ENCODE data around the gene DIP2B. TPM values are rescaled to one million over a fixed set of nuclear protein-coding genes. Genes with fewer than 3 reads are reported as not detected.

DIP2B gene
- total RNA-seq, 6 donors from 2014 or later, result 26.1 to 54.5 (median 29.4) TPM

DNA sequence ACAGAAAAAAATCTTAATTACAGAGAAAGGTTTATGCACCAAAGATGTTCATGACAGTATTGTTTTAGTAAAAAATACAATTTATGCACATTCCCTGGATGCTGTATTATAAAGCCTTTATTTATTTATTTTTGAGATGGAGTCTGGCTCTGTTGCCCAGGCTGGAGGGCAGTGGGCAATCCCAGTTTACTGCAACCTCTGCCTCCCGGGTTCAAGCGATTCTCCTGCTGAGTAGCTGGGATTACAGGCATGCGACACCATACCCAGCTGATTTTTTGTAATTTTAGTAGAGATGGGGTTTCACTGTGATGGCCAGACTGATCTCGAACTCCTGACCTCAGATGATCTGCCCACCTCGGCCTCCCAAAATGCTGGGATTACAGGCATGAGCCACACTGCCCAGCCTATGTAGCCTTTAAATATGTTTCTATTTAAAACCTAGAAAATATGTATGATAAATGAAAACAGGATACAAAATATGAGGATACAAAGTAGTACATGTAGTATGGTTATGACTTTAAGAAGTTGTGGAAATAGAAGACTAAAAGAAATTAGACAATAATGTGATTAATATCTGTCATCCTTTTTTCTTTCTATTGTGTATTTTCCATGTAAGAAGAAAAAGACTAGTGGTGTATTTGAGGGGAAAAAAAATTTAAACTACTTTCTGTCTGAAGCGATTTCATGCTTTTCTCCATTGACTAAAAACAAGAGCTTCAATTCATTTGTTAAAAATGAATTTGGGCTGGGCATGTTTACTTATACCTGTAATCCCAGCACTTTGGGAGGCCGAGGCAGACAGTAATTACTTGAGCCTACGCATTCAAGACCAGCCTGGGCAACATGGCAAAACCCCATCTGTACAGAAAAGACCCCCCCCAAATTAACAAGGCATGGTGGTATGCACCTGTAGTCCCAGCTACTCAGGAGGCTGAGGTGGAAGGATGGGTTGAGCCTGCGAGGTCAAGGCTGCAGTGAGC, 272.3 kb downstream of the DIP2B start:
- Histone ChIP-seq H3K27ac (no peak overlapping the region), H3K4me3 (no peak overlapping the region), H3K36me3 (peaks cover 0 to 25% (median 5%) of the 10 kb centered on the region in 4 donors), H3K4me1 (no peaks in the 10 kb centered on the region), H3K9me3 (no peaks in the 10 kb centered on the region), H3K27me3 (no peaks in the 10 kb centered on the region)
- DNase-seq (no peak), ATAC-seq (ENCODE audit: low FRiP score in 2 of 2) (no peak)
- 87 to 88% methylated on average over 9 of the region's 9 CpGs for WGBS, 2 donors
- no peak for TF ChIP-seq EP300 (IDR thresholded peaks at IDR 0.05)
- no peak for TF ChIP-seq POLR2AphosphoS5 (IDR thresholded peaks at IDR 0.05)
- TF ChIP-seq, protein P1, sequence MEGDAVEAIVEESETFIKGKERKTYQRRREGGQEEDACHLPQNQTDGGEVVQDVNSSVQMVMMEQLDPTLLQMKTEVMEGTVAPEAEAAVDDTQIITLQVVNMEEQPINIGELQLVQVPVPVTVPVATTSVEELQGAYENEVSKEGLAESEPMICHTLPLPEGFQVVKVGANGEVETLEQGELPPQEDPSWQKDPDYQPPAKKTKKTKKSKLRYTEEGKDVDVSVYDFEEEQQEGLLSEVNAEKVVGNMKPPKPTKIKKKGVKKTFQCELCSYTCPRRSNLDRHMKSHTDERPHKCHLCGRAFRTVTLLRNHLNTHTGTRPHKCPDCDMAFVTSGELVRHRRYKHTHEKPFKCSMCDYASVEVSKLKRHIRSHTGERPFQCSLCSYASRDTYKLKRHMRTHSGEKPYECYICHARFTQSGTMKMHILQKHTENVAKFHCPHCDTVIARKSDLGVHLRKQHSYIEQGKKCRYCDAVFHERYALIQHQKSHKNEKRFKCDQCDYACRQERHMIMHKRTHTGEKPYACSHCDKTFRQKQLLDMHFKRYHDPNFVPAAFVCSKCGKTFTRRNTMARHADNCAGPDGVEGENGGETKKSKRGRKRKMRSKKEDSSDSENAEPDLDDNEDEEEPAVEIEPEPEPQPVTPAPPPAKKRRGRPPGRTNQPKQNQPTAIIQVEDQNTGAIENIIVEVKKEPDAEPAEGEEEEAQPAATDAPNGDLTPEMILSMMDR (IDR thresholded peaks at IDR 0.05), result no peak
- TF ChIP-seq POLR2A (IDR thresholded peaks at IDR 0.05), result no peak

DNA sequence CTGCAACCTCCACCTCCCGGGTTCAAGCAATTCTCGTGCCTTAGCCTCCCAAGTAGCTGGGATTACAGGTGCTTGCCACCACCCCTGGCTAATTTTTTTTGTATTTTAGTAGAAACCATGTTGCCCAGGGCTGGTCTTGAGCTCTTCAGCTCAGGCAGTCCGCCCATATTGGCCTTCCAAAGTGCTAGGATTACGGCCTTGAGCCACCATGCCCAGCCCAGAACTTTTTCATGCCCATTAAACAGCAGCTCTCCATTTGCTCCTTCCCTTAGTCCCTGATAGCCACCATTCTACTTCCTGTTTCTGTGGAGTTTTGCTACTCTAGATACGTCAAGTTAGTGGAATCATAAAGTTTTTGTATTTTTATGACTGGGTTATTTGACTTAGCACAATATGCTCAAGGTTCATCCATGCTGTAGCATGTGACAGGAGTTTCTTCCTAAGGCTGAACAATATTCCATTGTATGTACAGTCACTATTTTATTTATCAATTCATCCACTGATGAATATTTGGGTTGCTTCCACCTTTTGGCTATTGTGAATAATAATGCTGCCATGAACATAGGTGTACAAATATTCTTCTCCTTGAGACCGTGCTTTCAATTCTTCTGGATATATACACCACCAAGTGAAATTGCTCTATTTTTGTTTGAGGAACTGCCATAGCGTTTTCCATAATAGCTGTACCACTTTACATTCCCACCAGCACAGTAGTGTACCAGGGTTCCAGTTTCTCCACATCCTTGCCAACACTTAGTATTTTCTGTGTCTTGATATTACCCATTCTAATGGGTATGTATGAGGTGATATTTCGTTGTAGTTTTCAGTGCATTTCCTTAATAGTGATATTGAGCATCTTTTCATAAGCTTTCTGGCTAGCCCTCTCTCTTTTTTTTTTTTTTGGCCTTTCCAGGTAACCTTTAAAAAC, 274.1 kb downstream of the DIP2B start:
- Histone ChIP-seq H3K27me3 (no peaks in the 10 kb centered on the region), H3K4me1 (no peaks in the 10 kb centered on the region), H3K4me3 (no peak overlapping the region), H3K36me3 (peaks cover 0 to 31% (median 5%) of the 10 kb centered on the region in 4 donors), H3K27ac (no peak overlapping the region), H3K9me3 (no peaks in the 10 kb centered on the region)
- no peak for TF ChIP-seq POLR2AphosphoS5 (IDR thresholded peaks at IDR 0.05)
- no peak for TF ChIP-seq EP300 (IDR thresholded peaks at IDR 0.05)
- TF ChIP-seq POLR2A (IDR thresholded peaks at IDR 0.05), result no peak
- TF ChIP-seq, protein P1 (IDR thresholded peaks at IDR 0.05), result no peak
- WGBS, 2 donors, result 87 to 90% methylated on average over 8 of the region's 8 CpGs
- ATAC-seq (ENCODE audit: low FRiP score in 2 of 2) (no peak), DNase-seq (no peak)

DNA sequence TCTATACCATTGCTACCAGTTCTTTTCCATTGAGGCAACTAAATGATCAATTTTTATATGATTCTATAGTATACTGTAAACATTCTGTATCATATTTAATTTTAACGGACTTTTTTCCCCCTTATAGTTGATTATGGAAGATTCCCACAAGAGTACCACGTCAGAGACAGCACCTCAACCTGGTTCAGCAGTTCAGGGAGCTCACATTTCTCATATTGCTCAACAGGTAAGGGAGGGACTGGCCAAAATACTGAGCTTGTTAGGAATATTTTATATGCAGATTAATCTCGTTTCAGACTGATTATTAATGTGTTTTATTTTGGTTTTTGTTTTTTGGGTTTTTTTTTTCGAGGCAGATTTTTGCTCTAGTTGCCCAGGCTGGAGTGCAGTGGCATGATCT, 275.2 kb downstream of the DIP2B start:
- no peak for TF ChIP-seq POLR2AphosphoS5 (IDR thresholded peaks at IDR 0.05)
- TF ChIP-seq EP300 (IDR thresholded peaks at IDR 0.05), result no peak
- TF ChIP-seq POLR2A (IDR thresholded peaks at IDR 0.05), result no peak
- TF ChIP-seq, protein P1 (IDR thresholded peaks at IDR 0.05), result no peak
- DNase-seq, result no peak
- no peaks in the 10 kb centered on the region for H3K9me3 ChIP-seq
- H3K4me3 ChIP-seq, result no peak overlapping the region
- no peaks in the 10 kb centered on the region for H3K4me1 ChIP-seq
- no peak overlapping the region for H3K27ac ChIP-seq
- H3K27me3 ChIP-seq, result no peaks in the 10 kb centered on the region
- WGBS, 2 donors, result 89 to 91% methylated on average over 4 of the region's 4 CpGs
- ATAC-seq (ENCODE audit: low FRiP score in 2 of 2), result no peak
- H3K36me3 ChIP-seq, result peaks cover 0 to 31% (median 5%) of the 10 kb centered on the region in 4 donors

DNA sequence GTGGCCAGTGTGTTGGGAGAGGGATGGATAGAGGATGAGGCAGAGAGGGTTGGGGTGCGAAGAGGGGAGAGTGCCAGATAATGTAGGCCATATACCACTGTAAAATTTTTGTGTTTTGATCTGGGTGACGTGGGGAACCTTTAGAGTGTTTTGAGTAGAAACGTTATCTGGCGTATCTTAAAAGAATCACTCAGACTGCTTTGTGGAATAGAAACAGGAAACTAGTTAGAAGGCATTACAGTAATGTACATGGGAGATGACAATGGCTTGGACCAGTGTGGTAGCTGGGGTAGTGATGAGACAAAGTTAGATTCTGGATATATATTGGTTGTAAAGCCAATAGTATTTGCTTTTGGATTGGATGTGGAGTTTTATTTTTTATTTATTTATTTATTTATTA, 279.7 kb downstream of the DIP2B start:
- WGBS, 2 donors, result 85 to 95% methylated on average over 4 of the region's 4 CpGs
- H3K4me3 ChIP-seq, result no peak overlapping the region
- no peaks in the 10 kb centered on the region for H3K27me3 ChIP-seq
- H3K4me1 ChIP-seq, result peaks cover 13 to 19% (median 15%) of the 10 kb centered on the region in 4 donors
- no peak overlapping the region for H3K27ac ChIP-seq
- TF ChIP-seq POLR2AphosphoS5 (IDR thresholded peaks at IDR 0.05) (no peak), POLR2A (IDR thresholded peaks at IDR 0.05) (no peak), EP300 (IDR thresholded peaks at IDR 0.05) (no peak)
- TF ChIP-seq, protein P1 (IDR thresholded peaks at IDR 0.05), result no peak
- no peaks in the 10 kb centered on the region for H3K9me3 ChIP-seq
- DNase-seq, result no peak
- no peak for ATAC-seq (ENCODE audit: low FRiP score in 2 of 2)
- peaks cover 0 to 31% (median 5%) of the 10 kb centered on the region in 4 donors for H3K36me3 ChIP-seq

All from upper lobe of left lung (tissue), 6 donors.